HepG2 (cell line): ENCODE measurements around the gene MED20. TPM values are rescaled to one million over a fixed set of nuclear protein-coding genes. Genes with fewer than 3 reads are reported as not detected.

Source experiments
- BATF2 ChIP-seq: sonication (generic); formaldehyde crosslinking; IDR thresholded peaks from 2 replicates; pipeline ENCODE4 v1.8.0; 2022; ENCODE audit warnings: mild to moderate bottlenecking, missing genetic modification reagents, moderate library complexity
- BORCS8-MEF2B ChIP-seq: sonication (generic); formaldehyde crosslinking; IDR thresholded peaks from 2 replicates; pipeline ENCODE4 v1.8.0; 2022; ENCODE audit warnings: mild to moderate bottlenecking, missing genetic modification reagents
- GABPB1 ChIP-seq: IDR thresholded peaks from 2 replicates; pipeline ENCODE4 v1.6.1; 2016; ENCODE audit warnings: mild to moderate bottlenecking, missing genetic modification reagents, moderate library complexity, missing compliant biosample characterization
- GMEB2 ChIP-seq: IDR thresholded peaks from 2 replicates; pipeline ENCODE4 v1.6.1; 2016; ENCODE audit warnings: missing biosample characterization, missing genetic modification reagents, low read depth
- GTF3A ChIP-seq: sonication (generic); formaldehyde crosslinking; conservative IDR thresholded peaks from 2 replicates; pipeline ENCODE4 v1.4.0; 2020; ENCODE audit warnings: mild to moderate bottlenecking, missing genetic modification reagents
- KLF6 ChIP-seq: IDR thresholded peaks from 2 replicates; pipeline ENCODE4 v1.8.0; 2016; ENCODE audit warnings: missing biosample characterization, missing genetic modification reagents
- MBD4 ChIP-seq: IDR thresholded peaks from 2 replicates; pipeline ENCODE4 v1.6.1; 2012; ENCODE audit warnings: low read length, inconsistent platforms, borderline replicate concordance
- NCOA5 ChIP-seq: sonication (generic); formaldehyde crosslinking; IDR thresholded peaks from 2 replicates; pipeline ENCODE4 v1.4.0; 2020; ENCODE audit warnings: missing genetic modification reagents
- NFIC ChIP-seq: IDR thresholded peaks from 2 replicates; pipeline ENCODE4 v1.6.1; 2012; ENCODE audit warnings: mild to moderate bottlenecking, low read length, inconsistent platforms
- PHF8 ChIP-seq: sonication (generic); formaldehyde crosslinking; IDR thresholded peaks from 2 replicates; pipeline ENCODE4 v1.5.0; 2020; ENCODE audit warnings: missing genetic modification reagents
- POLR2AphosphoS2 ChIP-seq: IDR thresholded peaks from 2 replicates; pipeline ENCODE4 v1.6.1; 2011; ENCODE audit warnings: low read depth, low read length, improper control_type of control experiment
- RAD51 ChIP-seq: fragments of 450-650 bp; IDR thresholded peaks from 2 replicates; pipeline ENCODE4 v1.6.1; 2016; ENCODE audit warnings: borderline replicate concordance
- SIX1 ChIP-seq: sonication (generic); formaldehyde crosslinking; IDR thresholded peaks from 2 replicates; pipeline ENCODE4 v1.4.0; 2020; ENCODE audit warnings: missing genetic modification reagents, borderline replicate concordance
- SMARCC2 ChIP-seq: fragments of 450-650 bp; IDR thresholded peaks from 2 replicates; pipeline ENCODE4 v1.6.1; 2017; ENCODE audit warnings: antibody characterized with exemption, mild to moderate bottlenecking
- SP4 ChIP-seq: sonication (generic); formaldehyde crosslinking; IDR thresholded peaks from 2 replicates; pipeline ENCODE4 v1.8.1; 2023; ENCODE audit warnings: mild to moderate bottlenecking, missing genetic modification reagents
- SRSF9 ChIP-seq: fragments of 200-400 bp; formaldehyde crosslinking; IDR thresholded peaks from 2 replicates; pipeline ENCODE4 v1.6.1; 2018; ENCODE audit warnings: borderline replicate concordance, mild to moderate bottlenecking, low read depth, low read length; ENCODE audit not compliant: insufficient read depth, poor library complexity, severe bottlenecking
- TBX2 ChIP-seq: sonication (generic); formaldehyde crosslinking; IDR thresholded peaks from 2 replicates; pipeline ENCODE4 v1.5.0; 2020; ENCODE audit warnings: missing genetic modification reagents, mild to moderate bottlenecking, borderline replicate concordance
- TFE3 ChIP-seq: IDR thresholded peaks from 2 replicates; pipeline ENCODE4 v1.6.1; 2016
- YY1 ChIP-seq: IDR thresholded peaks from 2 replicates; pipeline ENCODE4 v1.6.1; 2011; ENCODE audit warnings: low read length, low read depth, moderate library complexity, mild to moderate bottlenecking; ENCODE audit not compliant: insufficient read depth, insufficient replicate concordance
- ZFAT ChIP-seq: sonication (generic); formaldehyde crosslinking; conservative IDR thresholded peaks from 2 replicates; pipeline ENCODE4 v1.8.1; 2023; ENCODE audit warnings: missing genetic modification reagents, inconsistent platforms
- ZKSCAN8 ChIP-seq: IDR thresholded peaks from 2 replicates; pipeline ENCODE4 v1.6.1; 2016; ENCODE audit warnings: borderline replicate concordance, missing genetic modification reagents, missing compliant biosample characterization
- ZNF274 ChIP-seq: sonication (generic); formaldehyde crosslinking; IDR thresholded peaks from 2 replicates; pipeline ENCODE4 v1.5.1; 2020; ENCODE audit warnings: mild to moderate bottlenecking, missing genetic modification reagents
- ZNF558 ChIP-seq: sonication (generic); formaldehyde crosslinking; IDR thresholded peaks from 2 replicates; pipeline ENCODE4 v1.9.0; 2022; ENCODE audit warnings: mild to moderate bottlenecking, missing genetic modification reagents, borderline replicate concordance
- ZNF768 ChIP-seq: sonication (generic); formaldehyde crosslinking; IDR thresholded peaks from 2 replicates; pipeline ENCODE4 v1.4.0; 2020; ENCODE audit warnings: missing genetic modification reagents
- polyA plus RNA-seq, 8 experiments: library from polyadenylated mRNA; depleted of rRNA in 3 of 8; stranded (reverse) in 7 of 8; unstranded in 1 of 8; fragments of >200 nt; fragmentation: Illumina TruSeq in 4 of 8; extraction: Trizol in 4 of 8; gene quantifications; 2 replicates each; pipeline versions ENCODE4 v1.2.1 to v1.2.3, GENCODE V29; 2011 to 2016; ENCODE audit warnings: low read depth in 4 of 8, missing spikeins in 1 of 8, mixed read lengths in 1 of 8; ENCODE audit not compliant: insufficient read depth in 1 of 8
- total RNA-seq, 5 experiments: library from RNA; depleted of rRNA; stranded (reverse); fragments of >200 nt; fragmentation: Illumina TruSeq; extraction: Trizol; gene quantifications; 2 replicates each; pipeline ENCODE4 v1.2.3, GENCODE V29; 2016; ENCODE audit warnings: low read depth in 1 of 5
- TF ChIP-seq, protein P1 (sequence below): sonication (generic); formaldehyde crosslinking; IDR thresholded peaks from 2 replicates; pipeline ENCODE4 v1.5.1; 2020; ENCODE audit warnings: missing genetic modification reagents, mild to moderate bottlenecking, borderline replicate concordance
- TF ChIP-seq, protein P2 (sequence below): sonication (generic); formaldehyde crosslinking; conservative IDR thresholded peaks from 2 replicates; pipeline ENCODE4 v1.4.0; 2020; ENCODE audit warnings: missing genetic modification reagents

The MED20 gene
- total and polyA plus RNA-seq, 2 of the 13 experiments (the other 11 are each of a cell fraction or from before 2014, with no cell fraction given): 28.1 to 41.1 TPM

DNA sequence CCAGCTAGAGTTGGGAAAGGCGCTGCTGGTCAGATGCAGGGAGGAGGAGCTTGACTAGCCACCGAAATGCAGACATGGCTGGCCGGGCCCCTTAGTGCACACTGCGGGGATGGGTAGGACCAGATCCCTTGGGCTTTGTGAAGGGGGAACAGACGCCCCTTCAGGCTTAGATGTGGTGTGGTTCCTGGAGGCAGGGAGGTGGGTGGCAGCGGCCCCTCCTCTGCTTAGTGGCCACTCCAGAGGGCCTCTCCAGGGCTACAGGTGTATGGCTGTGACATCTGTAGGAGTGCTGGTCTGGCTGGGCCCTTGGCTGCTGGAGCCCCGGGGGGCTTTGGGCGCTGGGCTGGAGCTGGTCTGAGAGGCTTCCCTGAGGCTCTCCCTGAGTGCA, 14.7 kb upstream of the MED20 start (continued):
- TF ChIP-seq SIX1 (no peak), NCOA5 (CRISPR knock-in tag) (no peak), BATF2 (CRISPR knock-in tag) (no peak), KLF6 (CRISPR knock-in tag) (no peak), SRSF9 (no peak), ZNF274 (CRISPR knock-in tag) (no peak), YY1 (no peak), ZFAT (no peak), ZNF558 (CRISPR knock-in tag) (no peak), SMARCC2 (no peak), ZNF768 (CRISPR knock-in tag) (0 out of 2 replicates have a peak, but pooled peaks have one; percentile 18), BORCS8-MEF2B (CRISPR knock-in tag) (no peak), GTF3A (CRISPR knock-in tag) (no peak), NFIC (no peak), RAD51 (no peak), TFE3 (CRISPR knock-in tag) (no peak), TBX2 (CRISPR knock-in tag) (no peak), SP4 (CRISPR knock-in tag) (no peak), PHF8 (CRISPR knock-in tag) (no peak), POLR2AphosphoS2 (peak; percentile 23; the same call in 1 of the 2 replicates), MBD4 (no peak), GMEB2 (no peak), GABPB1 (no peak), ZKSCAN8 (CRISPR knock-in tag) (no peak)
- TF ChIP-seq, protein P1, sequence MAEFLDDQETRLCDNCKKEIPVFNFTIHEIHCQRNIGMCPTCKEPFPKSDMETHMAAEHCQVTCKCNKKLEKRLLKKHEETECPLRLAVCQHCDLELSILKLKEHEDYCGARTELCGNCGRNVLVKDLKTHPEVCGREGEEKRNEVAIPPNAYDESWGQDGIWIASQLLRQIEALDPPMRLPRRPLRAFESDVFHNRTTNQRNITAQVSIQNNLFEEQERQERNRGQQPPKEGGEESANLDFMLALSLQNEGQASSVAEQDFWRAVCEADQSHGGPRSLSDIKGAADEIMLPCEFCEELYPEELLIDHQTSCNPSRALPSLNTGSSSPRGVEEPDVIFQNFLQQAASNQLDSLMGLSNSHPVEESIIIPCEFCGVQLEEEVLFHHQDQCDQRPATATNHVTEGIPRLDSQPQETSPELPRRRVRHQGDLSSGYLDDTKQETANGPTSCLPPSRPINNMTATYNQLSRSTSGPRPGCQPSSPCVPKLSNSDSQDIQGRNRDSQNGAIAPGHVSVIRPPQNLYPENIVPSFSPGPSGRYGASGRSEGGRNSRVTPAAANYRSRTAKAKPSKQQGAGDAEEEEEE (CRISPR knock-in tag): no peak
- TF ChIP-seq, protein P2, sequence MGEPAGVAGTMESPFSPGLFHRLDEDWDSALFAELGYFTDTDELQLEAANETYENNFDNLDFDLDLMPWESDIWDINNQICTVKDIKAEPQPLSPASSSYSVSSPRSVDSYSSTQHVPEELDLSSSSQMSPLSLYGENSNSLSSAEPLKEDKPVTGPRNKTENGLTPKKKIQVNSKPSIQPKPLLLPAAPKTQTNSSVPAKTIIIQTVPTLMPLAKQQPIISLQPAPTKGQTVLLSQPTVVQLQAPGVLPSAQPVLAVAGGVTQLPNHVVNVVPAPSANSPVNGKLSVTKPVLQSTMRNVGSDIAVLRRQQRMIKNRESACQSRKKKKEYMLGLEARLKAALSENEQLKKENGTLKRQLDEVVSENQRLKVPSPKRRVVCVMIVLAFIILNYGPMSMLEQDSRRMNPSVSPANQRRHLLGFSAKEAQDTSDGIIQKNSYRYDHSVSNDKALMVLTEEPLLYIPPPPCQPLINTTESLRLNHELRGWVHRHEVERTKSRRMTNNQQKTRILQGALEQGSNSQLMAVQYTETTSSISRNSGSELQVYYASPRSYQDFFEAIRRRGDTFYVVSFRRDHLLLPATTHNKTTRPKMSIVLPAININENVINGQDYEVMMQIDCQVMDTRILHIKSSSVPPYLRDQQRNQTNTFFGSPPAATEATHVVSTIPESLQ (CRISPR knock-in tag): no peak
